DOHH2 (cell line): Measurements from ENCODE around the gene FHOD3.

Experiments
- H3F3A ChIP-seq: fragments of 200-600 bp; sonication (generic), shearing (Covaris generic); 2 replicates; pipeline ENCODE4 v1.6.0; 2016; ENCODE audit warnings: antibody characterized with exemption, mild to moderate bottlenecking; ENCODE audit not compliant: control insufficient read depth, insufficient read depth
- H3K27ac ChIP-seq: fragments of 200-600 bp; sonication (generic); 2 replicates; pipeline ENCODE4 v1.5.1; 2014; ENCODE audit warnings: low read depth, mild to moderate bottlenecking, low read length, moderate library complexity
- H3K27me3 ChIP-seq: fragments of 200-600 bp; sonication (generic); 2 replicates; pipeline ENCODE4 v1.6.1; 2014; ENCODE audit warnings: mild to moderate bottlenecking, low read length, mixed read lengths; ENCODE audit not compliant: control insufficient read depth
- H3K36me3 ChIP-seq: fragments of 200-600 bp; sonication (generic); 2 replicates; pipeline ENCODE4 v1.6.1; 2014; ENCODE audit warnings: mild to moderate bottlenecking, low read length, moderate library complexity, mixed read lengths; ENCODE audit not compliant: control insufficient read depth
- H3K4me1 ChIP-seq: fragments of 200-600 bp; sonication (generic); 2 replicates; pipeline ENCODE4 v1.6.1; 2014; ENCODE audit warnings: mild to moderate bottlenecking, low read length, mixed read lengths; ENCODE audit not compliant: control insufficient read depth
- H3K4me2 ChIP-seq: fragments of 200-600 bp; sonication (generic); 2 replicates; pipeline ENCODE4 v1.6.0; 2014; ENCODE audit warnings: mild to moderate bottlenecking, low read length, moderate library complexity
- H3K4me3 ChIP-seq: fragments of 200-600 bp; sonication (generic); 2 replicates; pipeline ENCODE4 v1.5.1; 2014; ENCODE audit warnings: mild to moderate bottlenecking, low read length, mixed read lengths
- H3K79me2 ChIP-seq: fragments of 200-600 bp; sonication (generic); 2 replicates; pipeline ENCODE4 v1.6.1; 2014; ENCODE audit warnings: mild to moderate bottlenecking, low read length, mixed read lengths; ENCODE audit not compliant: control insufficient read depth
- H3K9me2 ChIP-seq: fragments of 200-600 bp; sonication (generic); replicated peaks from 2 replicates; pipeline ENCODE4 v1.6.1; 2014; ENCODE audit warnings: mild to moderate bottlenecking, low read length, mixed read lengths; ENCODE audit not compliant: control insufficient read depth
- H3K9me3 ChIP-seq: fragments of 200-600 bp; sonication (generic); 2 replicates; pipeline ENCODE4 v1.6.1; 2014; ENCODE audit warnings: antibody characterized with exemption, low read length, mixed read lengths; ENCODE audit not compliant: control insufficient read depth, insufficient read depth
- H4K20me1 ChIP-seq: fragments of 200-600 bp; sonication (generic); 2 replicates; pipeline ENCODE4 v1.6.0; 2014; ENCODE audit warnings: low read depth, mild to moderate bottlenecking, antibody characterized with exemption, low read length, moderate library complexity; ENCODE audit not compliant: control insufficient read depth, insufficient read depth
- CTCF ChIP-seq: fragments of 200-600 bp; sonication (generic); IDR thresholded peaks from one replicate; pipeline ENCODE4 v1.5.1; 2014; ENCODE audit warnings: antibody characterized with exemption, mild to moderate bottlenecking, low read depth, low read length; ENCODE audit not compliant: poor library complexity, severe bottlenecking
- EZH2phosphoT487 ChIP-seq: fragments of 200-600 bp; sonication (generic); IDR thresholded peaks from 2 replicates; pipeline ENCODE4 v1.6.1; 2017; ENCODE audit warnings: borderline replicate concordance, mild to moderate bottlenecking, antibody characterized with exemption, low read length, moderate library complexity, mixed read lengths

FHOD3 gene

GRCh38 chr18:36649205-36649604 is 351.7 kb downstream of the FHOD3 start:
- no peaks in the 10 kb centered on the region for H3K9me3 ChIP-seq
- no peaks in the 10 kb centered on the region for H3K36me3 ChIP-seq
- H3K27ac ChIP-seq = no peak overlapping the region
- H3K9me2 ChIP-seq = no peaks in the 10 kb centered on the region
- no peak overlapping the region for H3K4me3 ChIP-seq
- H4K20me1 ChIP-seq = no peaks in the 10 kb centered on the region
- no peak overlapping the region for H3K4me2 ChIP-seq
- H3K4me1 ChIP-seq = no peaks in the 10 kb centered on the region
- no peaks in the 10 kb centered on the region for H3K79me2 ChIP-seq
- TF ChIP-seq CTCF = no peak
- no peak for TF ChIP-seq EZH2phosphoT487
- H3F3A ChIP-seq = no peaks in the 10 kb centered on the region
- H3K27me3 ChIP-seq = no peaks in the 10 kb centered on the region

GRCh38 chr18:36650266-36650665 is 352.8 kb downstream of the FHOD3 start:
- H3K79me2 ChIP-seq = no peaks in the 10 kb centered on the region
- no peak for TF ChIP-seq EZH2phosphoT487
- TF ChIP-seq CTCF = no peak
- no peaks in the 10 kb centered on the region for H3K4me1 ChIP-seq
- H3K27ac ChIP-seq = no peak overlapping the region
- H3K36me3 ChIP-seq = no peaks in the 10 kb centered on the region
- no peak overlapping the region for H3K4me2 ChIP-seq
- H3K9me3 ChIP-seq = no peaks in the 10 kb centered on the region
- H3K4me3 ChIP-seq = no peak overlapping the region
- no peaks in the 10 kb centered on the region for H3F3A ChIP-seq
- H4K20me1 ChIP-seq = no peaks in the 10 kb centered on the region
- H3K9me2 ChIP-seq = no peaks in the 10 kb centered on the region
- no peaks in the 10 kb centered on the region for H3K27me3 ChIP-seq

- Histone ChIP-seq H3K9me2 (no peaks in the 10 kb centered on the region), H3K4me2 (no peak overlapping the region), H3K9me3 (no peaks in the 10 kb centered on the region), H3K27me3 (no peaks in the 10 kb centered on the region), H3K36me3 (no peaks in the 10 kb centered on the region), H3K4me1 (no peaks in the 10 kb centered on the region), H3K27ac (no peak overlapping the region), H4K20me1 (no peaks in the 10 kb centered on the region), H3K4me3 (no peak overlapping the region), H3K79me2 (no peaks in the 10 kb centered on the region), H3F3A (no peaks in the 10 kb centered on the region)
- no peak for TF ChIP-seq CTCF
- no peak for TF ChIP-seq EZH2phosphoT487
Observed at GRCh38 chr18:36650906-36651305, 353.4 kb downstream of the FHOD3 start.

GRCh38 chr18:36652503-36652902 is 355.0 kb downstream of the FHOD3 start:
- Histone ChIP-seq H3K4me1 (no peaks in the 10 kb centered on the region), H3K9me2 (no peaks in the 10 kb centered on the region), H3K27ac (no peak overlapping the region), H3K9me3 (no peaks in the 10 kb centered on the region), H3K79me2 (no peaks in the 10 kb centered on the region), H3F3A (no peaks in the 10 kb centered on the region), H3K36me3 (no peaks in the 10 kb centered on the region), H3K4me3 (no peak overlapping the region), H3K27me3 (no peaks in the 10 kb centered on the region), H3K4me2 (no peak overlapping the region), H4K20me1 (no peaks in the 10 kb centered on the region)
- TF ChIP-seq CTCF = no peak
- no peak for TF ChIP-seq EZH2phosphoT487
